RWPE2 (cell line): ENCODE measurements around the gene SLAIN2.

Source experiments
- ATAC-seq: fragments of 200-7000 bp; cut with Tn5 transposase; 3 replicates; pipeline ENCODE4 v1.9.1; 2021; ENCODE audit warnings: low read depth
- DNase-seq: peaks from one replicate; pipeline ENCODE4 v3.0.0-alpha.2; 2020; ENCODE audit warnings: low spot score
- H3K27ac ChIP-seq: fragments of 450-650 bp; 2 replicates; pipeline ENCODE4 v1.5.1; 2017; ENCODE audit warnings: mild to moderate bottlenecking; ENCODE audit not compliant: poor library complexity, severe bottlenecking
- H3K27me3 ChIP-seq: fragments of 250-450 bp; sonication (Bioruptor Pico); 2 replicates; pipeline ENCODE4 v1.5.1; 2021; ENCODE audit warnings: mild to moderate bottlenecking, moderate library complexity; ENCODE audit not compliant: insufficient read depth, poor library complexity, severe bottlenecking
- H3K36me3 ChIP-seq: fragments of 250-450 bp; sonication (Bioruptor Pico); 2 replicates; pipeline ENCODE4 v1.5.1; 2020; ENCODE audit warnings: low read depth, mild to moderate bottlenecking, moderate library complexity
- H3K4me1 ChIP-seq: fragments of 250-450 bp; sonication (Bioruptor Pico); 2 replicates; pipeline ENCODE4 v1.5.1; 2021; ENCODE audit warnings: mild to moderate bottlenecking, moderate library complexity; ENCODE audit not compliant: insufficient read depth, poor library complexity, severe bottlenecking
- H3K4me3 ChIP-seq: fragments of 250-450 bp; sonication (Bioruptor Pico); 2 replicates; pipeline ENCODE4 v1.5.1; 2021; ENCODE audit warnings: mild to moderate bottlenecking, moderate library complexity; ENCODE audit not compliant: severe bottlenecking
- H3K9me3 ChIP-seq: fragments of 250-450 bp; sonication (Bioruptor Pico); 2 replicates; pipeline ENCODE4 v1.5.1; 2021; ENCODE audit warnings: mild to moderate bottlenecking, moderate library complexity; ENCODE audit not compliant: severe bottlenecking
- CTCF ChIP-seq: fragments of 450-650 bp; IDR thresholded peaks from one replicate; pipeline ENCODE4 v1.5.1; 2017; ENCODE audit warnings: mild to moderate bottlenecking, moderate library complexity; ENCODE audit not compliant: poor library complexity, severe bottlenecking

Gene SLAIN2

GRCh38 chr4:48343551-48343950 is 2.2 kb downstream of the SLAIN2 start:
- H3K27ac ChIP-seq: peak overlapping the region; percentile 86
- no peaks in the 10 kb centered on the region for H3K27me3 ChIP-seq
- TF ChIP-seq CTCF: no peak
- no peaks in the 10 kb centered on the region for H3K36me3 ChIP-seq
- ATAC-seq (no peak), DNase-seq (no peak)
- no peaks in the 10 kb centered on the region for H3K9me3 ChIP-seq
- H3K4me1 ChIP-seq: peaks cover 46% of the 10 kb centered on the region
- peak overlapping the region; percentile 97 for H3K4me3 ChIP-seq

- Histone ChIP-seq H3K9me3 (no peaks in the 10 kb centered on the region), H3K4me1 (peaks cover 35% of the 10 kb centered on the region), H3K27ac (peak overlapping the region; percentile 8), H3K27me3 (no peaks in the 10 kb centered on the region), H3K4me3 (no peak overlapping the region), H3K36me3 (no peaks in the 10 kb centered on the region)
- DNase-seq (no peak), ATAC-seq (no peak)
- TF ChIP-seq CTCF: no peak
These were observed 4.2 kb downstream of the SLAIN2 start for GRCh38 chr4:48345542-48345941.

- H3K9me3 ChIP-seq: no peaks in the 10 kb centered on the region
- peak overlapping the region; percentile 8 for H3K27ac ChIP-seq
- peaks cover 35% of the 10 kb centered on the region for H3K4me1 ChIP-seq
- H3K36me3 ChIP-seq: no peaks in the 10 kb centered on the region
- H3K27me3 ChIP-seq: no peaks in the 10 kb centered on the region
- no peak for ATAC-seq
- no peak for TF ChIP-seq CTCF
- DNase-seq: no peak
- no peak overlapping the region for H3K4me3 ChIP-seq
These were observed 5.3 kb downstream of the SLAIN2 start for GRCh38 chr4:48346594-48346993.

GRCh38 chr4:48347282-48347921 is 6.1 kb downstream of the SLAIN2 start:
- Histone ChIP-seq H3K27me3 (no peaks in the 10 kb centered on the region), H3K4me1 (peaks cover 35% of the 10 kb centered on the region), H3K9me3 (no peaks in the 10 kb centered on the region), H3K4me3 (no peak overlapping the region), H3K36me3 (peaks cover 2% of the 10 kb centered on the region; the same call in 1 of the 2 replicates), H3K27ac (no peak overlapping the region)
- no peak for TF ChIP-seq CTCF
- DNase-seq: no peak
- no peak for ATAC-seq

- Histone ChIP-seq H3K27ac (no peak overlapping the region), H3K9me3 (no peaks in the 10 kb centered on the region), H3K36me3 (peaks cover 4% of the 10 kb centered on the region; the same call in 1 of the 2 replicates), H3K4me3 (no peak overlapping the region), H3K27me3 (no peaks in the 10 kb centered on the region), H3K4me1 (peaks cover 9% of the 10 kb centered on the region)
- TF ChIP-seq CTCF: no peak
- no peak for ATAC-seq
- DNase-seq: no peak
These were observed 9.5 kb downstream of the SLAIN2 start for GRCh38 chr4:48350871-48351270.
